ENCODE data around the gene MYBBP1A.

GRCh38 chr17:4586043-4586442 is 30.9 kb upstream of the MYBBP1A start:
- TF ChIP-seq, protein P1, sequence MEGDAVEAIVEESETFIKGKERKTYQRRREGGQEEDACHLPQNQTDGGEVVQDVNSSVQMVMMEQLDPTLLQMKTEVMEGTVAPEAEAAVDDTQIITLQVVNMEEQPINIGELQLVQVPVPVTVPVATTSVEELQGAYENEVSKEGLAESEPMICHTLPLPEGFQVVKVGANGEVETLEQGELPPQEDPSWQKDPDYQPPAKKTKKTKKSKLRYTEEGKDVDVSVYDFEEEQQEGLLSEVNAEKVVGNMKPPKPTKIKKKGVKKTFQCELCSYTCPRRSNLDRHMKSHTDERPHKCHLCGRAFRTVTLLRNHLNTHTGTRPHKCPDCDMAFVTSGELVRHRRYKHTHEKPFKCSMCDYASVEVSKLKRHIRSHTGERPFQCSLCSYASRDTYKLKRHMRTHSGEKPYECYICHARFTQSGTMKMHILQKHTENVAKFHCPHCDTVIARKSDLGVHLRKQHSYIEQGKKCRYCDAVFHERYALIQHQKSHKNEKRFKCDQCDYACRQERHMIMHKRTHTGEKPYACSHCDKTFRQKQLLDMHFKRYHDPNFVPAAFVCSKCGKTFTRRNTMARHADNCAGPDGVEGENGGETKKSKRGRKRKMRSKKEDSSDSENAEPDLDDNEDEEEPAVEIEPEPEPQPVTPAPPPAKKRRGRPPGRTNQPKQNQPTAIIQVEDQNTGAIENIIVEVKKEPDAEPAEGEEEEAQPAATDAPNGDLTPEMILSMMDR (IDR thresholded peaks at IDR 0.05), result no peak
- no peak for TF ChIP-seq EZH2 (IDR thresholded peaks at IDR 0.05; ENCODE audit: borderline replicate concordance, insufficient read depth, low read depth, low read length, poor library complexity, severe bottlenecking)

Data from B cell (primary cell).